Measurements from ENCODE around the gene PRKCSH. TPM values are rescaled to one million over a fixed set of nuclear protein-coding genes. Genes with fewer than 3 reads are reported as not detected.
"Not testable (repeated sequence)": the region's sequence is repeated elsewhere in the genome, so short reads cannot be mapped to it uniquely, and the experiment has no call there.

Gene PRKCSH
- total RNA-seq, 1 donor from 2014 or later, result 391 TPM

DNA sequence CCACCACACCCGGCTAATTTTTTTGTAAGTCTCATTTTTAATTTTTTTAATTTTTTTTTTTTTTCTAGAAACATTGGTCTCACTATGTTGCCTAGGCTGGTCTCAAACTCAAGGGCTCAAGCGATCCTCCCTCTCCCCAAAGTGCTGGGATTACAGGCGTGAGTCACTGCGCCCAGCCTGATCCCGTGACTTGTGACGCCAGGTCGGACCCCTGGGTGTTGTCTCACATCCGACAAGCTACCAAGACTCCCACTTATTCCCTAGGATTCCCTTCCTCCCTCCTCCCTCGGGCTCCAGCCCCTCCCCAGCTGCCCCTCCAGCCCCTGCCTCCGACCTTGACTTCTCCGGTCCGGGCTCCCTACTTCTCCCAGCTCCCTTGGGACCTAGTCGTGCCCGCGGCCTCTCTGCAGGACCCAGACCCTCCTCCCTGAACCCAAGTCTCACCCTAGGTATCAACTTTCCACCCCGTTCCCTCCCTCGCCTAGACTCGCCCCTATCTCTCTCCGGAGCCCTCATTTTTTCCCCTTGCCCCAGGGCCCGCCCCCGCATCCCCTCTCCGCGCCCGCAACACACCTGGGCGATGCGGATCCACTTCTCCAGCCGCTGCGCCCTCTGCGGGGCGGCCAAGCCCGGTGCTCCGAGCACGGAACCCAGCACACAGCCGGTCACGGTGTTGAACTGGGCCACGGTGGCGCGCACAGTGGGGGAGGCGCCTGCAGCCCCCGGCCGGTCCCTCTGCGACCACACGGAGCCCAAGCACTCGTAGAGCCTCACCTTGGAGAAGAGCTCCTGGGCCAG, 29.4 kb upstream of the PRKCSH start:
- Mint-ChIP-seq H3K4me3 (no peak overlapping the region), H3K9me3 (no peaks in the 10 kb centered on the region), H3K27me3 (ENCODE audit: low read depth) (peaks cover 3% of the 10 kb centered on the region), H3K27ac (ENCODE audit: unreplicated experiment) (no peak overlapping the region), H3K4me1 (peaks cover 7% of the 10 kb centered on the region), H3K36me3 (ENCODE audit: low read depth) (no peaks in the 10 kb centered on the region)
- TF ChIP-seq, protein P1, sequence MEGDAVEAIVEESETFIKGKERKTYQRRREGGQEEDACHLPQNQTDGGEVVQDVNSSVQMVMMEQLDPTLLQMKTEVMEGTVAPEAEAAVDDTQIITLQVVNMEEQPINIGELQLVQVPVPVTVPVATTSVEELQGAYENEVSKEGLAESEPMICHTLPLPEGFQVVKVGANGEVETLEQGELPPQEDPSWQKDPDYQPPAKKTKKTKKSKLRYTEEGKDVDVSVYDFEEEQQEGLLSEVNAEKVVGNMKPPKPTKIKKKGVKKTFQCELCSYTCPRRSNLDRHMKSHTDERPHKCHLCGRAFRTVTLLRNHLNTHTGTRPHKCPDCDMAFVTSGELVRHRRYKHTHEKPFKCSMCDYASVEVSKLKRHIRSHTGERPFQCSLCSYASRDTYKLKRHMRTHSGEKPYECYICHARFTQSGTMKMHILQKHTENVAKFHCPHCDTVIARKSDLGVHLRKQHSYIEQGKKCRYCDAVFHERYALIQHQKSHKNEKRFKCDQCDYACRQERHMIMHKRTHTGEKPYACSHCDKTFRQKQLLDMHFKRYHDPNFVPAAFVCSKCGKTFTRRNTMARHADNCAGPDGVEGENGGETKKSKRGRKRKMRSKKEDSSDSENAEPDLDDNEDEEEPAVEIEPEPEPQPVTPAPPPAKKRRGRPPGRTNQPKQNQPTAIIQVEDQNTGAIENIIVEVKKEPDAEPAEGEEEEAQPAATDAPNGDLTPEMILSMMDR (conservative IDR thresholded peaks at IDR 0.05), result no peak
- no peak for DNase-seq (ENCODE audit: low read depth, low spot score)

DNA sequence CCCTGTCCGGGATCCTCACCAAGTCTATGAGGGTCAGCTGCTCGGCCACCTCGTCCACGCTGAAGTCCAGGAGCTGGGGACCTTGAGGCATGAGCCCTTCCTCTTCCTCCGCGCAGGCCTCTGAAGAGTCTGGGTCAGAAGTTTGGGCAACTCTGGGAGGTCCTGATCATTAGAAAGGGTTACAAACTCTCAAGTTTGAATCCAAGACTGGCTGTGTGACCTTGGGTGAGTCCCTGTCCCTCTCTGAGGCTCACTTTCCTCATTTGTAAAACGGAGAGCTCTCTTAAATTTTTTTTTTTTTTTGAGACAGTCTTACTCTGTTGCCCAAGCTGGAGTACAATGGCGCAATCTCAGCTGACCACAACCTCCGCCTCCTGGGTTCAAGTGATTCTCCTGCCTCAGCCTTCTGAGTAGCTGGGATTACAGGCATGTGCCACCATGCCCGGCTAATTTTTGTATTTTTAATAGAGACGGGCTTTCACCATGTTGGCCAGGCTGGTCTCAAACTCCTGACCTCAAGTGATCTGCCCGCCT, 28.7 kb upstream of the PRKCSH start:
- not testable (repeated sequence) for H3K4me1 Mint-ChIP-seq; DNase-seq (ENCODE audit: low read depth, low spot score); H3K4me3 Mint-ChIP-seq; H3K27me3 Mint-ChIP-seq (ENCODE audit: low read depth); H3K9me3 Mint-ChIP-seq; H3K36me3 Mint-ChIP-seq (ENCODE audit: low read depth); H3K27ac Mint-ChIP-seq (ENCODE audit: unreplicated experiment)

DNA sequence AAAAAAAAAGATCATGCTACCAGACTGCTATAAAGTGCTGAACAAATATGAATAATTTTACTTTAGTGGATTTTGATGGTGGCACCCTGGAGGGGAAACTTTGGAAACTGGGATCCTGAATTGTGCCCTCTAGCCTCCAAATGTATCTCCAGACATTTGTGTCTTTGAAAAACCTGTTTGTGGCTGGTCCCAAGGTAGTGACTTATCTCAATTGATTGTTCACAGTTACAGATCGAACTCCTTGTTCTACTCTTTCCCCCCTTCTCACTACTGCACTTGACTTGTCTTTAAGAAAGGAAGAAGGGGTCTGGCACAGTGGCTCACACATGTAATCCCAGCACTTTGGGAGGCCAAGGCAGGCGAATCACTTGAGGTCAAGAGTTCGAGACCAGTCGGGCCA, 26.8 kb upstream of the PRKCSH start:
- Mint-ChIP-seq H3K4me3 (no peak overlapping the region), H3K27ac (ENCODE audit: unreplicated experiment) (no peak overlapping the region), H3K36me3 (ENCODE audit: low read depth) (no peaks in the 10 kb centered on the region), H3K4me1 (peaks cover 7% of the 10 kb centered on the region), H3K27me3 (ENCODE audit: low read depth) (peaks cover 6% of the 10 kb centered on the region), H3K9me3 (no peaks in the 10 kb centered on the region)
- DNase-seq (ENCODE audit: low read depth, low spot score), result no peak
- TF ChIP-seq, protein P1 (conservative IDR thresholded peaks at IDR 0.05), result no peak

DNA sequence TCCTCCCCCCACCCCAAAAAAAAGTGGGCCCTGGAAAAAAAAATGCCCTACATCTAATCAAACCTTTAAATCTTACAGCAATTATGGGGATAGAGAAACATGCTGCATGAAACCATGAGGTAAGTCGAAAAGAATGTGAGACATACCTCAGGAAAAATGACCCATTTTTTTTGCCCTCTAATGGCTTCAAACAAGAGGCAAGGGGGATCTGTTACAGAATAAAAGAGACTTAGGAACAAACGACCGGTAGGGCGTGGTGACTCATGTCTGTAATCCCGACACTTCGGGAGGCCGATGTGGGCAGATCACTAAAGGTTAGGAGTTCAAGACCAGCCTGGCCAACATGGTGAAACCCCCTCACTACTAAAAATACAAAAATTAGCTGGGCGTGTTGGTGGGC, 24.8 kb upstream of the PRKCSH start:
- TF ChIP-seq, protein P1 (conservative IDR thresholded peaks at IDR 0.05), result no peak
- no peak for DNase-seq (ENCODE audit: low read depth, low spot score)
- H3K27ac Mint-ChIP-seq (ENCODE audit: unreplicated experiment), result no peak overlapping the region

DNA sequence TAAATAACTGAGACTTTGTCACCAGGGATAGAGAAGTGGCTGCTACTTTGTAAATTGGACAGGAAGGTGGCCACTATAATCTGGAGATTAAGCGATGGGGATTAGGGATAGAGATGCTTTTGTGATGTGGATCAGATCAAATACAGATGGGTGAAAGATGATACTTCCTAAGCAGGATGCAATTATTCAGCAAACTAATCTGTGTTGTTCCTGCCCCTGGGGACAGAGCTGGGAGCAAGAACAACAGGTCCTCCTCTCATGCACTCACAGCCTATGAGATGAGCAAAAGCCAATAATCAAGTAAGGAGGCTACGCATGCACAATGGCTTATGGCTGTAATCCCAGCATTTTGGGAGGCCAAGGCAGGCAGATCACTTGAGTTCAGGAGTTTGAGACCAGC, 20.9 kb upstream of the PRKCSH start:
- Mint-ChIP-seq H3K4me1 (peaks cover 3% of the 10 kb centered on the region), H3K9me3 (no peaks in the 10 kb centered on the region), H3K27me3 (ENCODE audit: low read depth) (peaks cover 57% of the 10 kb centered on the region), H3K4me3 (no peak overlapping the region), H3K36me3 (ENCODE audit: low read depth) (no peaks in the 10 kb centered on the region), H3K27ac (ENCODE audit: unreplicated experiment) (no peak overlapping the region)
- DNase-seq (ENCODE audit: low read depth, low spot score), result no peak
- TF ChIP-seq, protein P1 (conservative IDR thresholded peaks at IDR 0.05), result no peak

More for the DNA sequence above, 24.8 kb upstream of the PRKCSH start:
- Mint-ChIP-seq H3K4me3 (no peak overlapping the region), H3K9me3 (no peaks in the 10 kb centered on the region), H3K27me3 (ENCODE audit: low read depth) (peaks cover 18% of the 10 kb centered on the region), H3K36me3 (ENCODE audit: low read depth) (no peaks in the 10 kb centered on the region), H3K4me1 (no peaks in the 10 kb centered on the region)

DNA sequence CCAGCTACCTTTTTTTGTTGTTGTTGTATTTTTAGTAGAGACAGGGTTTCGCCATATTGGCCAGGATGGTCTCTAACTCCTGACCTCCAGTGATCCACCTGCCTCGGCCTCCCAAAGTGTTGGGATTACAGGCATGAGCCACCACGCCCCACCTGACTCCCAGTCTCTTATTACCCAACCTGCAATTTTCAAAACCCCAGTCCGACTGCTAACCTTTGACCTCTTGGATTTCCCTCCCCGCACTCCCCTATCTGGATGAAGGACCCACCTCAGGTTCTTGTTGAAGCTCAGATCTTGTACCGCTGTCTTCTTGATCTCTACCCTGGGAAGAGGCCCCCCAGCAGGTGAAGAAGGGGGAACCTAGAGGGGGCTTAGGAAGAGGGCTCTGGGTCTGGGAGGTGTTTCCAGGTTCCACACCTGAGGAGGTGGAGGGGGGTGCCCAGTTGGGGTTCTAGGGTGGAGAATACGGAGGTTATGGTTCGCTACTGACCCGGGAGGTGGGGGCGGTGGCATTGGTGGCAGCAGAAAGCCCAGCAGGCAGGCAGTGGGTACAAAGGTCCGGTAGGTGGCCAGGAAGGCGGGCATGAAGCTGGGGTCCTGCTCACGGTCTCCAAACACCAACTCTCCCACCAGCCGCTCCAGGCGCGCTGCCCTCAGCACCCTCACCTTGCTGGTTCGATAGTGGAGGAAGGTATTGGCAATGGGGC, 18.9 kb upstream of the PRKCSH start:
- no peaks in the 10 kb centered on the region for H3K36me3 Mint-ChIP-seq (ENCODE audit: low read depth)
- no peak overlapping the region for H3K4me3 Mint-ChIP-seq
- DNase-seq (ENCODE audit: low read depth, low spot score), result no peak
- TF ChIP-seq, protein P1 (conservative IDR thresholded peaks at IDR 0.05), result no peak
- no peaks in the 10 kb centered on the region for H3K9me3 Mint-ChIP-seq
- peaks cover 11% of the 10 kb centered on the region for H3K4me1 Mint-ChIP-seq
- H3K27me3 Mint-ChIP-seq (ENCODE audit: low read depth), result peaks cover 70% of the 10 kb centered on the region
- H3K27ac Mint-ChIP-seq (ENCODE audit: unreplicated experiment), result no peak overlapping the region

Measured in neural crest cell (in vitro differentiated cells).